HCT116 (cell line): ENCODE results near the gene P4HA1.

Experiments
- CTCF ChIP-seq, 3 experiments: fragments of 200-600 bp in 1 of 3; sonication (generic) in 1 of 3; IDR thresholded peaks in 2 of 3; conservative IDR thresholded peaks in 1 of 3; 2 replicates each; pipeline ENCODE4 v1.5.1; 2012 to 2017; ENCODE audit warnings: low read depth in 2 of 3, low read length in 2 of 3, antibody characterized with exemption in 1 of 3, borderline replicate concordance in 1 of 3, control low read depth in 1 of 3, mild to moderate bottlenecking in 1 of 3, mixed read lengths in 1 of 3, mixed run types in 1 of 3, moderate library complexity in 1 of 3; ENCODE audit not compliant: insufficient read depth in 1 of 3
- EGR1 ChIP-seq: IDR thresholded peaks from 2 replicates; pipeline ENCODE4 v1.6.1; 2012; ENCODE audit warnings: low read depth
- EZH2 ChIP-seq: fragments of 200-600 bp; sonication (generic); IDR thresholded peaks from 2 replicates; pipeline ENCODE4 v1.6.1; 2017; ENCODE audit warnings: antibody characterized with exemption, mixed run types

GRCh38 chr10:73096041-73096448 lies 621 bp downstream of the P4HA1 start:
- TF ChIP-seq EGR1 (no peak), EZH2 (no peak), CTCF (IDR thresholded peaks at IDR 0.05 in 2 of 3, conservative IDR thresholded peaks at IDR 0.05 in 1 of 3; ENCODE audit: borderline replicate concordance in 1 of 3, insufficient read depth in 1 of 3, low read depth in 2 of 3, low read length in 2 of 3) (no peak)
